Effector memory CD4-positive, alpha-beta T cell (primary cell): ENCODE data around the gene FBXO17.

ENCODE experiments used
- DNase-seq, 3 donors: peaks; one replicate each; pipeline ENCODE4 v3.0.0-alpha.2; 2020
- H3K27ac ChIP-seq: 2 replicates; pipeline ENCODE4 v1.7.0; 2013; ENCODE audit warnings: mild to moderate bottlenecking, low read length, moderate library complexity; ENCODE audit not compliant: insufficient read depth, poor library complexity, severe bottlenecking
- H3K27me3 ChIP-seq: replicated peaks from 2 replicates; pipeline ENCODE4 v1.7.0; 2013; ENCODE audit warnings: mild to moderate bottlenecking, low read length; ENCODE audit not compliant: insufficient read depth, control insufficient read depth, poor library complexity, severe bottlenecking
- H3K36me3 ChIP-seq: 2 replicates; pipeline ENCODE4 v1.7.0; 2013; ENCODE audit warnings: mild to moderate bottlenecking, low read length, moderate library complexity; ENCODE audit not compliant: control insufficient read depth, insufficient read depth
- H3K4me1 ChIP-seq: 2 replicates; pipeline ENCODE4 v1.7.0; 2013; ENCODE audit warnings: low read length, mild to moderate bottlenecking; ENCODE audit not compliant: control insufficient read depth, insufficient read depth, poor library complexity, severe bottlenecking
- H3K4me3 ChIP-seq: 2 replicates; pipeline ENCODE4 v1.7.0; 2013; ENCODE audit warnings: low read length, low read depth, mild to moderate bottlenecking; ENCODE audit not compliant: insufficient read depth, poor library complexity, severe bottlenecking
- H3K9me3 ChIP-seq: 2 replicates; pipeline ENCODE4 v1.7.0; 2013; ENCODE audit warnings: mild to moderate bottlenecking, low read length, moderate library complexity; ENCODE audit not compliant: control insufficient read depth

Gene FBXO17

GRCh38 chr19:38919837-38920601 is 55.5 kb downstream of the FBXO17 start:
- Histone ChIP-seq H3K27me3 (no peaks in the 10 kb centered on the region), H3K9me3 (no peaks in the 10 kb centered on the region), H3K4me1 (no peaks in the 10 kb centered on the region), H3K4me3 (no peak overlapping the region), H3K36me3 (peaks cover 3% of the 10 kb centered on the region), H3K27ac (no peak overlapping the region)
- DNase-seq = no peak

- no peaks in the 10 kb centered on the region for H3K27me3 ChIP-seq
- H3K4me1 ChIP-seq = no peaks in the 10 kb centered on the region
- H3K9me3 ChIP-seq = no peaks in the 10 kb centered on the region
- no peaks in the 10 kb centered on the region for H3K36me3 ChIP-seq
- H3K27ac ChIP-seq = no peak overlapping the region
- no peak overlapping the region for H3K4me3 ChIP-seq
- no peak for DNase-seq
Observed at GRCh38 chr19:38918526-38918925, 57.0 kb downstream of the FBXO17 start.

GRCh38 chr19:38917921-38918491 is 57.5 kb downstream of the FBXO17 start:
- Histone ChIP-seq H3K4me3 (no peak overlapping the region), H3K27me3 (no peaks in the 10 kb centered on the region), H3K9me3 (no peaks in the 10 kb centered on the region), H3K36me3 (no peaks in the 10 kb centered on the region), H3K4me1 (no peaks in the 10 kb centered on the region), H3K27ac (no peak overlapping the region)
- no peak for DNase-seq

- H3K27me3 ChIP-seq = no peaks in the 10 kb centered on the region
- no peaks in the 10 kb centered on the region for H3K9me3 ChIP-seq
- no peaks in the 10 kb centered on the region for H3K4me1 ChIP-seq
- DNase-seq = no peak
- no peaks in the 10 kb centered on the region for H3K36me3 ChIP-seq
- H3K27ac ChIP-seq = no peak overlapping the region
- H3K4me3 ChIP-seq = no peak overlapping the region
Observed at GRCh38 chr19:38917516-38917915, 58.0 kb downstream of the FBXO17 start.

GRCh38 chr19:38915329-38916321 is 59.9 kb downstream of the FBXO17 start:
- Histone ChIP-seq H3K27me3 (no peaks in the 10 kb centered on the region), H3K4me1 (no peaks in the 10 kb centered on the region), H3K27ac (no peak overlapping the region), H3K36me3 (no peaks in the 10 kb centered on the region), H3K4me3 (no peak overlapping the region), H3K9me3 (no peaks in the 10 kb centered on the region)
- DNase-seq = no peak

GRCh38 chr19:38913958-38914357 is 61.6 kb downstream of the FBXO17 start:
- no peak for DNase-seq
- no peaks in the 10 kb centered on the region for H3K36me3 ChIP-seq
- H3K4me3 ChIP-seq = no peak overlapping the region
- H3K27me3 ChIP-seq = no peaks in the 10 kb centered on the region
- H3K27ac ChIP-seq = no peak overlapping the region
- no peaks in the 10 kb centered on the region for H3K4me1 ChIP-seq
- H3K9me3 ChIP-seq = no peaks in the 10 kb centered on the region

GRCh38 chr19:38912600-38913514 is 62.7 kb downstream of the FBXO17 start:
- Histone ChIP-seq H3K4me1 (no peaks in the 10 kb centered on the region), H3K4me3 (no peak overlapping the region), H3K27ac (no peak overlapping the region), H3K9me3 (no peaks in the 10 kb centered on the region), H3K27me3 (no peaks in the 10 kb centered on the region), H3K36me3 (peaks cover 2% of the 10 kb centered on the region)
- DNase-seq = no peak

GRCh38 chr19:38911388-38912001 is 64.0 kb downstream of the FBXO17 start:
- no peaks in the 10 kb centered on the region for H3K27me3 ChIP-seq
- peaks cover 14% of the 10 kb centered on the region for H3K36me3 ChIP-seq
- no peak for DNase-seq
- no peaks in the 10 kb centered on the region for H3K9me3 ChIP-seq
- H3K4me1 ChIP-seq = no peaks in the 10 kb centered on the region
- H3K4me3 ChIP-seq = no peak overlapping the region
- no peak overlapping the region for H3K27ac ChIP-seq

GRCh38 chr19:38910488-38910887 is 65.1 kb downstream of the FBXO17 start:
- DNase-seq = no peak
- H3K9me3 ChIP-seq = no peaks in the 10 kb centered on the region
- H3K27me3 ChIP-seq = no peaks in the 10 kb centered on the region
- H3K4me3 ChIP-seq = no peak overlapping the region
- H3K36me3 ChIP-seq = peaks cover 20% of the 10 kb centered on the region
- H3K4me1 ChIP-seq = no peaks in the 10 kb centered on the region
- no peak overlapping the region for H3K27ac ChIP-seq
